H1 (cell line): ENCODE measurements around the gene ARL2BP. TPM values are rescaled to one million over a fixed set of nuclear protein-coding genes. Genes with fewer than 3 reads are reported as not detected.

Experiments
- CTCF ChIA-PET: fragments of 300-600 bp; sonication (Branson Sonifier 250); formaldehyde crosslinking; loops from one replicate; lab custom pipeline; 2021; ENCODE audit not compliant: partially characterized antibody; lab: Charles Lee
- POLR2A ChIA-PET: fragments of 300-600 bp; sonication (Branson Sonifier 250); formaldehyde crosslinking; loops from one replicate; lab custom pipeline; 2021; ENCODE audit warnings: inconsistent platforms; ENCODE audit not compliant: partially characterized antibody; lab: Charles Lee
- DNase-seq, 2 experiments: peaks; one replicate each; pipeline versions ENCODE4 v3.0.0 to v3.0.0-alpha.2; 2010 to 2022; ENCODE audit warnings: low spot score in 2 of 2, low read depth in 1 of 2, mixed read lengths in 1 of 2
- FAIRE-seq: peaks from 2 replicates; lab custom pipeline; 2011; peaks lifted over from hg19 to GRCh38; lab: Jason Lieb, UNC
- H2AFZ ChIP-seq: 2 replicates; pipeline ENCODE4 v1.8.1; 2012; ENCODE audit warnings: low read length, inconsistent platforms
- H2AK5ac ChIP-seq: 2 replicates; pipeline ENCODE4 v1.6.1; 2013; ENCODE audit warnings: low read depth, low read length
- H2BK120ac ChIP-seq: replicated peaks from 2 replicates; pipeline ENCODE3; 2013; ENCODE audit warnings: low read depth, low read length, inconsistent platforms
- H2BK12ac ChIP-seq: 2 replicates; pipeline ENCODE4 v1.6.1; 2013; ENCODE audit warnings: low read depth, low read length
- H2BK15ac ChIP-seq: 2 replicates; pipeline ENCODE4 v1.6.1; 2013; ENCODE audit warnings: low read length
- H2BK20ac ChIP-seq: 2 replicates; pipeline ENCODE4 v1.6.1; 2013; ENCODE audit warnings: low read length
- H2BK5ac ChIP-seq: 2 replicates; pipeline ENCODE4 v1.6.1; 2013; ENCODE audit warnings: low read depth, low read length
- H3K14ac ChIP-seq: 2 replicates; pipeline ENCODE4 v1.6.1; 2013; ENCODE audit warnings: inconsistent platforms; ENCODE audit not compliant: insufficient read length
- H3K18ac ChIP-seq: 2 replicates; pipeline ENCODE4 v1.6.1; 2013; ENCODE audit warnings: low read length; ENCODE audit errors: extremely low read depth
- H3K23ac ChIP-seq: 2 replicates; pipeline ENCODE4 v1.6.1; 2013; ENCODE audit warnings: inconsistent platforms; ENCODE audit not compliant: insufficient read length
- H3K23me2 ChIP-seq: 2 replicates; pipeline ENCODE4 v1.6.1; 2013; ENCODE audit warnings: low read depth, low read length
- H3K27ac ChIP-seq: 2 replicates; pipeline ENCODE4 v1.6.1; 2011; ENCODE audit warnings: low read depth, low read length, inconsistent platforms
- H3K27me3 ChIP-seq, 4 experiments: replicated peaks in 1 of 4; 1 replicate in 1 of 4; 2 replicates in 3 of 4; pipeline versions ENCODE4 v1.6.1 to v1.8.1; 2011 to 2013; ENCODE audit warnings: low read length in 3 of 4, mild to moderate bottlenecking in 3 of 4, inconsistent platforms in 2 of 4, mixed read lengths in 2 of 4, moderate library complexity in 1 of 4; ENCODE audit not compliant: control insufficient read depth in 3 of 4, insufficient read depth in 3 of 4; ENCODE audit errors: extremely low read depth in 1 of 4
- H3K36me3 ChIP-seq, 4 experiments: 2 replicates each; pipeline versions ENCODE4 v1.6.1 to v1.8.1; 2011 to 2013; ENCODE audit warnings: mild to moderate bottlenecking in 4 of 4, low read length in 3 of 4, moderate library complexity in 2 of 4, control low read depth in 1 of 4, inconsistent platforms in 1 of 4; ENCODE audit not compliant: insufficient read depth in 4 of 4, control insufficient read depth in 2 of 4
- H3K4ac ChIP-seq: replicated peaks from 2 replicates; pipeline ENCODE3; 2013; ENCODE audit warnings: low read length, low read depth, mixed read lengths, inconsistent platforms; ENCODE audit not compliant: insufficient read length
- H3K4me1 ChIP-seq, 4 experiments: replicated peaks in 1 of 4; 1 replicate in 1 of 4; 2 replicates in 3 of 4; pipeline versions ENCODE4 v1.6.1 to v1.8.1; 2011 to 2013; ENCODE audit warnings: low read length in 3 of 4, inconsistent platforms in 2 of 4, mixed read lengths in 1 of 4; ENCODE audit not compliant: insufficient read depth in 4 of 4, control insufficient read depth in 3 of 4
- H3K4me2 ChIP-seq, 2 experiments: 2 replicates each; pipeline versions ENCODE4 v1.6.1 to v1.8.1; 2011 to 2013; ENCODE audit warnings: low read depth in 2 of 2, low read length in 2 of 2, control low read depth in 1 of 2, inconsistent platforms in 1 of 2, mild to moderate bottlenecking in 1 of 2; ENCODE audit not compliant: insufficient read depth in 1 of 2
- H3K4me3 ChIP-seq, 4 experiments: fragments of 200-600, 300-600 bp in 1 of 4; sonication (generic), shearing (Covaris generic), sonication (Bioruptor Twin) in 1 of 4; 2 replicates each; pipeline versions ENCODE4 v1.5.1 to v1.8.1; 2011 to 2016; ENCODE audit warnings: low read length in 4 of 4, low read depth in 3 of 4, control low read depth in 2 of 4, inconsistent platforms in 2 of 4, mild to moderate bottlenecking in 2 of 4, mixed read lengths in 1 of 4, moderate library complexity in 1 of 4; ENCODE audit not compliant: insufficient read depth in 2 of 4; ENCODE audit errors: extremely low read depth in 1 of 4
- H3K56ac ChIP-seq: replicated peaks from 2 replicates; pipeline ENCODE3; 2013; ENCODE audit warnings: low read depth, mild to moderate bottlenecking, mixed read lengths, low read length, inconsistent platforms; ENCODE audit not compliant: insufficient read length
- H3K79me1 ChIP-seq: 2 replicates; pipeline ENCODE4 v1.6.1; 2013; ENCODE audit warnings: low read depth, low read length, control low read depth
- H3K79me2 ChIP-seq, 2 experiments: 2 replicates each; pipeline versions ENCODE4 v1.6.1 to v1.8.1; 2012 to 2013; ENCODE audit warnings: low read length in 2 of 2, mild to moderate bottlenecking in 2 of 2, inconsistent platforms in 1 of 2; ENCODE audit not compliant: insufficient read depth in 2 of 2, control insufficient read depth in 1 of 2
- H3K9ac ChIP-seq, 4 experiments: replicated peaks in 1 of 4; 1 replicate in 1 of 4; 2 replicates in 3 of 4; pipeline versions ENCODE4 v1.6.1 to v1.8.1; 2011 to 2013; ENCODE audit warnings: low read depth in 3 of 4, low read length in 3 of 4, control low read depth in 2 of 4, mild to moderate bottlenecking in 2 of 4, moderate library complexity in 2 of 4, inconsistent platforms in 1 of 4; ENCODE audit errors: extremely low read depth in 1 of 4
- H3K9me3 ChIP-seq, 2 experiments: 2 replicates each; pipeline versions ENCODE4 v1.6.1 to v1.8.1; 2012 to 2013; ENCODE audit warnings: mild to moderate bottlenecking in 2 of 2, moderate library complexity in 2 of 2, control low read depth in 1 of 2, inconsistent platforms in 1 of 2, low read depth in 1 of 2, low read length in 1 of 2, mixed read lengths in 1 of 2; ENCODE audit not compliant: insufficient read depth in 2 of 2
- H4K20me1 ChIP-seq, 2 experiments: replicated peaks in 1 of 2; 2 replicates each; pipeline versions ENCODE3 to v1.8.1; 2011 to 2013; ENCODE audit warnings: inconsistent platforms in 2 of 2, low read length in 2 of 2, mild to moderate bottlenecking in 1 of 2; ENCODE audit not compliant: insufficient read depth in 2 of 2, control insufficient read depth in 1 of 2
- H4K5ac ChIP-seq: 2 replicates; pipeline ENCODE4 v1.6.1; 2013; ENCODE audit warnings: low read length, low read depth, mixed read lengths, inconsistent platforms; ENCODE audit not compliant: insufficient read length
- H4K8ac ChIP-seq: 2 replicates; pipeline ENCODE4 v1.8.0; 2013; ENCODE audit warnings: mild to moderate bottlenecking, moderate library complexity, low read length, inconsistent platforms; ENCODE audit not compliant: insufficient read depth; ENCODE audit errors: extremely low read depth
- H4K91ac ChIP-seq: replicated peaks from 2 replicates; pipeline ENCODE3; 2013; ENCODE audit warnings: low read length, mixed read lengths, inconsistent platforms; ENCODE audit not compliant: insufficient read length
- EGR1 ChIP-seq: IDR thresholded peaks from 2 replicates; pipeline ENCODE4 v1.6.1; 2011; ENCODE audit warnings: low read depth, low read length, borderline replicate concordance
- WGBS, 2 experiments: shearing (Covaris generic) in 1 of 2; methylation state at CpG; one replicate each; pipeline versions ENCODE4 v1.1.6 to v1.1.7; 2013 to 2015; ENCODE audit warnings: low lambda C conversion rate in 2 of 2, mixed read lengths in 2 of 2, inconsistent platforms in 1 of 2, low coverage in 1 of 2, missing lambda C conversion rate in 1 of 2; ENCODE audit not compliant: insufficient replicate concordance in 2 of 2, insufficient coverage in 1 of 2, insufficient read length in 1 of 2; ENCODE audit errors: extremely low coverage in 1 of 2, missing lambda C conversion rate in 1 of 2; 5-methylcytosine and 5-hydroxymethylcytosine counted together
- polyA plus RNA-seq, 7 experiments: library from polyadenylated mRNA; depleted of rRNA in 3 of 7; stranded (reverse) in 5 of 7; unstranded in 2 of 7; fragments of >200 nt in 5 of 7; fragments of 200-250 nt in 2 of 7; gene quantifications; 1 replicate in 5 of 7; 2 replicates in 1 of 7; 4 replicates in 1 of 7; pipeline versions ENCODE4 v1.2.1 to v1.2.3, GENCODE V29; 2011 to 2013; ENCODE audit warnings: missing spikeins in 2 of 7, mixed read lengths in 2 of 7
- total RNA-seq: library from RNA; stranded (reverse); fragmentation: NEBNext Ultra II Directional; extraction: Animal tissue kit (Norgen Biotek cat#: 25700); gene quantifications from 2 replicates; pipeline ENCODE4 v1.2.1, GENCODE V29; 2021

The ARL2BP gene
- total and polyA plus RNA-seq, 2 of the 8 experiments (the other 6 are each of a cell fraction or from before 2014, with no cell fraction given) = 13.6 to 18.3 TPM

DNA sequence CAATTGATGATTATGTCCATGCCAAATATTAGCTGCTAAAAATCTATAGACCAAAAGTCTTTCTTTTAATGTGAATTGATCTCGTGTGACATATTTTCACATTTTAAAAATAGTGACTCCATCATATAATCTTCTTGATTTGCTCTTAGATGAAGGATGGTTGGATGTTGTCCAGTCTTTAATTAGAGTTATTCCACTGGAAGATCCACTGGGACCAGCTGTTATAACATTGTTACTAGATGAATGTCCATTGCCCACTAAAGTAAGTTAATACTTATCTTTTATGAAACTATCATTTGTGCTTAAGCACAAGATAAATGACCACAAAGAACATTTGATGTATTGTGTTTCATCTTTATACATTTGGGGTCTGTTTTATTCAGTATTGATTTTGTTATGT lies 36.1 kb upstream of the ARL2BP start:
- Histone ChIP-seq H3K4me3 (no peak overlapping the region), H3K4me2 (no peak overlapping the region), H4K8ac (no peak overlapping the region), H3K27me3 (no peaks in the 10 kb centered on the region), H3K23me2 (no peaks in the 10 kb centered on the region), H4K20me1 (peaks cover 0 to 3% of the 10 kb centered on the region in 2 experiments), H3K4me1 (no peaks in the 10 kb centered on the region), H2AFZ (no peak overlapping the region), H3K9me3 (no peaks in the 10 kb centered on the region), H3K23ac (no peak overlapping the region), H2BK20ac (no peak overlapping the region), H3K36me3 (peaks cover 9 to 62% (median 23%) of the 10 kb centered on the region in 4 experiments; a peak in 7 of 8 replicates), H2BK12ac (no peak overlapping the region), H3K79me1 (no peaks in the 10 kb centered on the region), H3K18ac (no peak overlapping the region), H3K27ac (no peak overlapping the region), H3K56ac (no peak overlapping the region), H4K5ac (no peak overlapping the region), H2AK5ac (no peak overlapping the region), H3K4ac (no peak overlapping the region), H3K79me2 (no peaks in the 10 kb centered on the region), H2BK120ac (no peak overlapping the region), H2BK5ac (no peak overlapping the region), H4K91ac (no peak overlapping the region), H3K14ac (no peak overlapping the region), H3K9ac (no peak overlapping the region), H2BK15ac (no peak overlapping the region)
- 93% methylated on average over 1 of the region's 1 CpG; no CpG with 5 or more reads in 1 of the 2 experiments for WGBS, 2 experiments
- FAIRE-seq (no peak), DNase-seq (no peak)
- TF ChIP-seq EGR1 = no peak
- ChIA-PET POLR2A (interaction anchor here (0.6 kb wide), 1 partner anchor 12 kb away, joined by 3 read pairs; no protein-coding TSS in a partner anchor), CTCF (interaction anchor here (1.2 kb wide), 1 partner anchor 12 kb away, joined by 3 read pairs; no protein-coding TSS in a partner anchor)
